Right renal pelvis (tissue), 4 donors: ENCODE data around the gene ACHE. TPM values are rescaled to one million over a fixed set of nuclear protein-coding genes. Genes with fewer than 3 reads are reported as not detected.

Source experiments
- DNase-seq, 4 donors: peaks; one replicate each; pipeline ENCODE4 v3.0.0-alpha.2; 2013; ENCODE audit warnings: low read depth in 4 of 4, low spot score in 3 of 4, missing footprints in 1 of 4
- polyA plus RNA-seq, 4 donors: library from polyadenylated mRNA; unstranded; fragments of 120-200 nt; gene quantifications; one replicate each; pipeline ENCODE4 v1.2.1, GENCODE V29; 2013; ENCODE audit not compliant: insufficient read length in 4 of 4

Gene ACHE
- polyA plus RNA-seq, 4 donors = 3.8 to 7.1 (median 4.7) TPM

DNA sequence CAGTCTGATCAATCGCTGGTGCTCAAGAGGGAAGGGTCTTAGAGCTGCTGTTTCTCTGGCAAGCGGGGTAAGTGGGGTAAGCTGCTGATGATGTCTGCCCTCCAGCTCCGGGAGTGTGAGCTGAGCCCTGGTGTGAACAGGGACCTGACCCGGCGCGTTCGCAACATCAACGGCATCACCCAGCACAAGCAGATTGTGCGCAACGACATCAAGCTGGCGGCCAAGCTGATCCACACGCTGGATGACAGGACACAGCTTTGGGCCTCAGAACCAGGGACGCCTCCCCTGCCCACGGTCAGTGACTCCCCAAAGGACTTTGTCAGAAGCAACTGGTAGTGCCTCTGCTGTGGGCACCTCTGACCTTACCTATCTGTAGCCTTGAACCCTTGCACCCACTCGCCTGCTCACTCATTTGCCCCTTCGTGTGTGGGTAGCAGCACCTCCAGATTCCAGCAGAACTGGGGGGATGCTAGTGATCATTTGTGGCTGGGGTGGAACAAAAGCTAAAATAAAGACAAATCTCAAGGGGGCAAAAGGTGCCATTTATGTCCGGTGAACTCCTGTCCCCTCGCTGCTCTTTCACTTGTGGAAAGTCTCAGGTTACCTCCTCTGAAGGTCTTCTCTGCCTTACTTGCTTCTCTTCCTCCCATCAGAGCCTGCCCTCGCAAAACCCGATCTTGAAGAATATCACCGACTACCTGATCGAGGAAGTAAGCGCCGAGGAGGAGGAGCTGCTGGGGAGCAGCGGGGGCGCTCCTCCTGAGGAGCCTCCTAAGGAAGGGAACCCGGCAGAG, 9.3 kb downstream of the ACHE start:
- no peak for DNase-seq

DNA sequence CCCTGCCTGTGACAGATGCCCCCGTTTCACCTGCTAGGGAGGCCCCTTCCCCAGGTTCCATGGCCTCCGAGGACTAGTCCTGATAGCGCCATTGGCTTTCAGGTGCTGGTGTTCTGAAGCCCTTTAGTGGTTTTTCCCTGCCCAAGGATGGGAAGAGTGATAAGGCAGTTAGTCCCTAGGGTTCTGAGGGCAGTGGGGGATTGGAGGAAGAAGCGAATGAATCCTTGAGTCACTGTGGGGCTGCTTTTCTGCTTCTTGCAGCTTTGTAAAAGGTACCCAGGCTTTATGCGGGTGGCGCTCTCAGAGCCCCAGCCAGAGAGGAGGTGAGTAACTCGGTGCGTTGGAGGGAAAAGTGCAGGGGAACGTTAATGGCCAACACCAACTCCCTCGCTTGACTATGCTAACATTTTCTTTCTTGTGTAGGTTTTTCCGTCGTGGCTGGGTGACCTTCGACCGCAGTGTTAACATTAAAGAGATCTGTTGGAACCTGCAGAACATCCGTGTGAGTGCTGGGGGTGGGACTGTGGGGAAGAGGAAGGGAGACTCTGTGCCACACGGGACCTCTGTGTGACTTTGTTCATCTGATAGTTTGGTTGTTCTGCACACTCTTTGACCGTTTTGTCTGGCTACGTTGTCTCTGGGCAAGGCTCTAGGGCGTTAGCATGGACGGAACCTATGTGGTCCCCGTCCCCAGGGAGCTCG, 10.1 kb downstream of the ACHE start:
- DNase-seq = no peak

DNA sequence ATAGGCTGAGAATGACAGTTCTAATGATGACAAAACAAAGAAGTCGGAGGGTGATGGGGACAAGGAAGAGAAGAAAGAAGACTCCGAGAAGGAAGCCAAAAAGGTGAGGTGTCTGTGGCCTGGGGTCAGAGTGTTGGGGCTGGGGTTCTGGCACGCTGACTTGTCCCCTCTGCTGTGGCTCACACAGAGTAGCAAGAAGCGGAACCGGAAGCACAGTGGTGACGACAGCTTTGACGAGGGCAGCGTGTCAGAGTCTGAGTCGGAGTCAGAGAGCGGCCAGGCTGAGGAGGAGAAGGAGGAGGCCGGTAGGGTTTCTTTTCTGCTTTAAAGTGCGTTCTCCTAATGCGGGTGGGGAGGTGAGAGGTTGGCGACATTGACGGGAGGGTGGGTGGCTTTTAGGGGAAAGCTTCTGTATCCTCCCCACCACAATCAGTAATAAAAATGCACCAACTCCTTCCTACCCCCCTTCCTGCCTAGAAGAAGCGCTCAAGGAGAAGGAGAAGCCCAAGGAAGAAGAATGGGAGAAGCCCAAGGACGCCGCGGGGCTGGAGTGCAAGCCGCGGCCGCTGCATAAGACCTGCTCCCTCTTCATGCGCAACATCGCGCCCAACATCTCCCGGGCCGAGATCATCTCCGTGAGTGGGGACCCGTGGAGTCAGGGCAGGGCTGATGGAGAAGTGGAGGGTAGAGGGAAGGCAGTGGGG, 10.8 kb downstream of the ACHE start:
- DNase-seq = no peak

DNA sequence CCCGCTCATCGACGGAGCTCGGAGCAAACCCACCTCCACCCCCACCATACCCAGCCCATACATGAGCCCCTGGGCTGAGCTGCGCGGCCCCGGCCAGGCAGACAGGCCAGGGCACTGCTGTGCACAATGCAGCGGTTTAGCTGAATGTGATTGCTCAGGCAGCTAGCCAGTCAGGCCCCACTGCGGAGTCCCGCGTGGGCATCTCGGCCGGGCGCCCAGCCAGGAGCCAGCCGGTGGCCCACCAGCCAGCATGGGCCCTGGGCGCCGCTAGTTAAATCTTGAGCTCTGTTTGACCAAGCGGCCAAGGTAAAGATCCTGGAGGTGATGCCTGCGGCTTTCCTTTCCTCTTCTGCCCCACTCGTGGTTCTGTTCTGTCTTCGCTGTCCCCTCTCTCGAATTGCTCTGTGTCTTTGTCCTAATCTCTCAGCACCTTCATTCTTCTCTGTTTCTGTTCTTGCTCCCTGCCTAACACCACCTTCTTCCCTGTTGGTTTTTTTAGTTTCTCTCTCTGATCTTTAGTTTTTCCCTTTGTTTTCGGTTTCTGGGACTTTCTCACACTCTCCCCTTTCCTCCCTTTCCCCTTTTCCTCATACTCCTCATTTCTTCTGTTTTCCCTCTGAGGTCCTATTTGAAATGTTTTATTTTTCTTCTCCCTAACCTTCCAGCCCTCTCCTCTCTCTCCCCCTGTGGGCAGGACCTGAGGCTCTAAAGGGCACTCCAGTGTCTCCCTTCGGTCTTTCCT, 12.7 kb downstream of the ACHE start:
- DNase-seq = no peak

DNA sequence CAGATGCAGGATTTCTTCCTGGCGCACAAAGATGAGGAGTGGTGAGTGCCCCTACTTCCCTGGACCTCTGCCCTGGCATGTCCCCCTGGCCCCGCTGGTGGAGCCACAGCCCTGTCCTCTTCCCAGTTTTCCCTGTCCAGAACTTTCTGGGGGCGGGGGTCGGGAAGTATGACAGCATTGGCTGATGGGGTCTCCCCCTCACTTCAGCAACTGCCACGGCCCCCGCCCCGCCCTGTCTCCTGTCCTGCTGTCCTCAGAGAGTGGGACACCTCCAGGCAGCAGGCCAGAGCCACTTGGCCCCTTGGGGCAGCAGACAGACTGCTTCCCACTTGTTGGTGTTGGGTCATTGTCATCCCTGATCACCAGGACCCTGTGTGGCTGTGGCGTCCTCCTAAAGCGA, 13.5 kb downstream of the ACHE start:
- DNase-seq = no peak

DNA sequence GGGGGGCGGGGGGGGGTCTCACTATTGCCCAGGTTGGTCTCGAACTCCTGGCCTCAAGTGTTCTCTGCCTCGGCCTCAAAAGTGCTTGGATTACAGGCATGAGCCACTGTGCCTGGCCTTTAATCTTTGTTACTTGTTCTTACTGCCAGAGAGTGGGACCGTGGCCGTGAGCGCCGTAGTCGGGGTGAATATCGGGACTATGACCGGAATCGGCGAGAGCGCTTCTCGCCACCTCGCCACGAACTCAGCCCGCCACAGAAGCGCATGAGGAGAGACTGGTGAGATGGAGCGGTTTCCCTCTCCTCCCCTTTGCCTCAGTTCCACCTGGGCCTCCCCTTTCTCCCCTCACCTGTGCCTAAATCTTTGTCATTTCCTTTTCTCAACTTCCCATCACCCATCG, 14.6 kb downstream of the ACHE start:
- DNase-seq = no peak

DNA sequence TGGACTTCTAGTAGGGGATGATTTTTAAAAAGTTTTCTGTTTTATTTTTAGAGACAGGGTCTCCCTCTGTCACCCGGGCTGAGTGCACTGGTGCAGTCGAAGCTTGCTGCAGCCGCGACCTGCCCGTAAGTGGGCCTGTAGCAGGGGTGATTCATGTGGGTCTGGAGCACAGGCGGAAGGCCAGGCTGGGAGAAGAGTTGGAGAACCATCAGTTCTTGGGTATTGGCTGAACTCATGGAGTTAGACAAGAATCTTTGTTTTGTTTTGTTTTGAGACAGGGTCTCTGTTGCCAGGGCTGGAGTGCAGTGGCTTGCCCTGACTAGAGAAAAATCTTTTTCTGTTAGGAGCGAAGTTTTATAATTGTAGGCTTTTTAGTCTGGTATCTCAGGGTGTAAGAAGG, 15.0 kb downstream of the ACHE start:
- DNase-seq = no peak

DNA sequence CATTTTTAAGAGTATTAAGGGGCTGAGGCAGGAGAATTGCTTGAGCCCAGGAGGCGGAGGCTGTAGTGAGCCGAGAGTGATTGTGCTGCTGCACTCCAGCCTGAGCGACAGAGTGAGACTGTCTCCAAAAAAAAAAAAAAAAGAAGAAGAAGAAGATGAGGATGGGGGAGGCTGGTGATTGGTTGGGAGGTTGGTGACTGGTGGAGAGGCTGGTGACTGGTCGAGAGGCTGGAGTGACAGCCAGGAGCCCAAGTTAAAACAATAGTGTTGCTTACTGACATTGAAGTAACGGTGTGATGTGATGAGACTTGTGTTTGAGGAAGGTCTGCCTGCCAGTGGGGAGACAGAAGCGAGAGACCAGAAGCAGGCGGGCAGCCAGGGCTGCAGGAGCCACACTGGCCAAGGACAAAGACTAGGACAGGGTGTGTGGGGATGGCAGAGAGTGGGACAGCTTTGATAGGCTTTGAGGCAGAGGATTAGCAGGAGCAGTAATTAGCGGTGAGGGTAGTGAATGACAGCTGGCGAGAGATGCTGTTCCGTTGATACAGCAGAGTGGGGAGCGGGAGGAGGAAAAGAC, 15.9 kb downstream of the ACHE start:
- no peak for DNase-seq

DNA sequence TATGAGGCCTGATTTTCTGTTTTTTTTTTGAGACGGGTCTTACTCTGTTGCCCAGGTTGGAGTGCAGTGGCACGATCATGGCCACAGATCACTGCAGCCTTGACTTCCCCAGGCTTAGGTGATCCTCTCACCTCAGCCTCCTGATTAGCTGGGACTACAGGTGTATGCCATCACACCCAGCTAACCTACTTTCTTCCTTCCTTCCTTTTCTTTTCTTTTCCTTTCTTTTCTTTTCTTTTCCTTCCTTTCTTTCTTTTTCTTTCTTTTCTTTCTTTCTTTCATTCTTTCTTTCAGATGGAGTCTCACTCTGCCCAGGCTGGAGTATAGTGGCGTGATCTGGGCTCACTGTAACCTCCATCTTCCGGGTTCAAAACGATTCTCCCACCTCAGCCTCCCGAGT, 17.0 kb downstream of the ACHE start:
- DNase-seq = no peak

DNA sequence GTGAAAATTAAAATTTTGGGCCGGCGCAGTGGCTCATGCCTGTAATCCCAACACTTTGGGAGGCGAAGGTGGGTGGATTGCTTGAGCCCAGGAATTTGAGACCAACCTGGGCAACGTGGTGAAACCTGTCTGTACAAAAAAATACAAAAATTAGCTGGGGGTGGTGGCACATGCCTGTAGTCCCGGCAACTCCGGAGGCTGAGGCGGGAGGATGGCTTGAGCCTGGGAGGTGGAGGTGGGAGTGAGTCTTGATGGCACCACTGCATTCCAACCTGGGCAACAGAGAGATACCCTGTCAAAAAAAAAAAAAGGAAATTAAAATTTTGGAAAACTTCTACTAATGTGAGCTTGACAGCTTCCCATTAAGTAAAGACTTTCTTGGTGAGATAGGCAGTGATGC, 17.7 kb downstream of the ACHE start:
- no peak for DNase-seq

DNA sequence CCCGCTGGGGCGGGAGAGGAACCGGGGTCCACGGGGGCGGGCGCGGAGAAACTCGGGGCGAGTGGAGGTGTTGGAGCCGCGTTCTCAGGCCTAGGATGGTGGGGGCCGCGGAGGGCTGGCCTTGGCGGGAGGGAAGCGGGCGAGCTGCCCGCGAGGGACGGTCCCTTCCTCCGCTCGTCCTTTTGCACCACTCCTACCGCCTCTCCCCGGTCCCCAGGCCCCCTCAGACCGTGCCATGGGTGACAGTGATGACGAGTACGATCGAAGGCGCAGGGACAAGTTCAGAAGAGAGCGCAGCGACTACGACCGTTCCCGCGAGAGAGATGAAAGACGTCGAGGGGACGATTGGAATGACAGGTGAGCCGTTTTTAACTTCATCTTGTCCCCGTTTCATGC, 20.3 kb downstream of the ACHE start:
- no peak for DNase-seq

DNA sequence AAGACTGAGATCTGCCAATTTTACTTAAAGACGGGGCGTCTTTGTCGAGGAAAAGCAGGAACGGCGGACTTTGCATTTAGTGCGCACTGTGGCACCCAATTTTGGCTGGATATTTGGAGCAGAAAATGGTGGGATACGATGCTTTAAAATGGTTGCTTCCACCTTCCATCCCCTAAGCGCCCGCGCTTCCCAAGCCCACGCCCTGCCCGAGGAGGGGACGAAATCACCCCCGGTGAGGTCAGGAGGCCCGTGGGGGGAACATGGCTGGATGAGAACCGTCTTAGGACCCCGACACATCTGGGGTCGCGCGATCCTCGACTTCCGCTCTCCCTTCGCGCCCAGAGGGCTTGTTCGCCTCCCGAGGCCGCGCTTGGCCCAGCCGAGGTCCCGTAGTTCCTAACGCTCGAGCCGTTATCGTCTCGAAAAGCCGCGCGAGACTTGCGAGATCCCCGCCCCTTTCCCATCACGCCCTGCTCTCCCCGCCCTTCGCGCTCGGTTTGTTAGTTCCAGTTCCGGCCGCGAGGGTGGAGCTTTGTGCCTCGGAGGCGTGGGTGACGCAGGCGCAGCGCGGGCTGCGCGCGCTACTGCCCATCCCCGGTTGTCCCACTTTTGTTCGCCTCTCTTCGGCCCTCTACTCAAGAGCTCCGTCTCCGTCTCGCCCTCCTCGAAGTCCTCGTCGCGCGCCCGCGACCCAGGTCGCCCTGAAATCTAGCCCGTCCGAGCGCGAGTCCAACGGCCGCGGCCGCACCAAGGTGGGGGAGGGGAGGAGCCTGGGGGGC, 20.9 kb downstream of the ACHE start, which contains the start of gene SRRT:
TSS of gene SRRT (plus strand) at position 527 of the 779 bp plus-strand sequence. CDS start 488 bp downstream, outside the sequence.
- peak; percentile 97 to 99 (median 98) for DNase-seq

DNA sequence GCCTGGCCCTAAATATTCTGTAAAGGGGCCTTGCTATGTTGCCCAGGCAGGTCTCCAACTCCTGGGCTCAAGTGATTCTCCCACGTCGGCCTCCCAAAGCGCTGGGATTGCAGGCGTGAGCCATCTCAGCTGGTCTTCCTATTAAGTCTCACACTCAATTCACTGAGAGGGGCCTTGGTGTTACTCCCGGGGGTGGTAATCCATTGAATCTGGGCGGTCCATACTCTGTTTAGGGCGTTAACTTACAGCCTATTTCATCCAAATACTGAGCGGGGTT, 21.4 kb downstream of the ACHE start:
- no peak for DNase-seq

DNA sequence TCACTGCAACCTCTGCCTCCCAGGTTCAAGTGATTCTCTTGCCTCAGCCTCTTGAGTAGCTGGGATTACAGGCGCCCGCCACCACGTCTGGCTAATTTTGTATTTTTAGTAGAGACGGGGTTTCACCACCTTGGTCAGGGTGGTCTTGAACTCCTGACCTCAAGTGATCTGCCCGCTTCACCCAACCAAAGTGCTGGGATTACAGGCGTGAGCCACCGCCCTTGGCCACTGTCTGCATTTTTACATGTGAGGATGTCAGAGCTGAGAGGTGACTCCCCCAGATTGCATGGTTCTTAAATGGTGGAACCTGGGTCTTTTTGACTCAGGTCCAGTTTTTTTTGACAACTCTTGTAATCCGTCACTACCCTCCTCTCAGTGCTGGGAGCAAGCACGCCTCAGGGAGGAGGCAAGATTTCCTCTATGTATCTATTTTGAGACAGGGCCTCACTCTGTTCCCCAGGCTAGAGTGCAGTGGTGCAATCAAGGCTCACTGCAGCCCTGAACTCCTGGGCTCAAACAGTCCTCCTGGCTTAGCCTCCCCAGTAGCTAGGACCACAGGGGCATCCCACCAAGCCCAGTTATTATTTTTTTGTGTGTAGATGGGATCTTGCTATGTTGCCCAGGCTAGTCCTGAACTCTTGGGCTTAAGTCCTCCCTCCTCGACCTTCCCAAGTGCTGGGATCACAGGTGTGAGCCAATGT, 21.9 kb downstream of the ACHE start:
- no peak for DNase-seq

DNA sequence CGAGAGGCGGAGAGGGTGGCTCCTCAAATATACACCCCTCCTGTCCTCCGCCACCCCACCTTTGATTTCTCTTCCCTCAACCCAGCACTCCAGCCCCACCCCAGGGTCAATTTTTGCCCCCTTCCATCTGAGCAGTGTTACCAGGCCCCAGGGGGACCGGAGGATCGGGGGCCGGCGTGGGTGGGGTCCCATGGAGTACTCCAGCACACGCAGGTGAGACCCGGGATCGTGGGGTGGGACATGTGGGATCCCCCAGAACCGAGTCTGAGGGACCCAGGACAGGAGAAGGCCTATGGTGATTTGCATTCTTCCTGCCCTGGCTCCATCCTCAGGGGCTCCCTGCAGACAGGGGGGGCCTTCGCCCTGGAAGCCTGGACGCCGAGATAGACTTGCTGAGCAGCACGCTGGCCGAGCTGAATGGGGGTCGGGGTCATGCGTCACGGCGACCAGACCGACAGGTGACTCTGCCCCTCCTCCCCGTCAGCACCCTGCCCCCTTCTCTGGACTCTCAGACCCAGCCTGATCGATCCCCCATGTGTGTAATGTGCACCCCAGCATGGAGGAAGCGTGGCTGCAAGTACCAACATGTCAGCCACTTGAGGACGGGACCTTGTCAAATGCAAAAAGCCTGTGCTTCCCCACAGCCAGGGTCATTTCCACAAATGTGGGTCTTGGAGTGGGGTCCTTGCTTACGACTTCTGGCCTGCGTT, 27.8 kb downstream of the ACHE start:
- DNase-seq = no peak

DNA sequence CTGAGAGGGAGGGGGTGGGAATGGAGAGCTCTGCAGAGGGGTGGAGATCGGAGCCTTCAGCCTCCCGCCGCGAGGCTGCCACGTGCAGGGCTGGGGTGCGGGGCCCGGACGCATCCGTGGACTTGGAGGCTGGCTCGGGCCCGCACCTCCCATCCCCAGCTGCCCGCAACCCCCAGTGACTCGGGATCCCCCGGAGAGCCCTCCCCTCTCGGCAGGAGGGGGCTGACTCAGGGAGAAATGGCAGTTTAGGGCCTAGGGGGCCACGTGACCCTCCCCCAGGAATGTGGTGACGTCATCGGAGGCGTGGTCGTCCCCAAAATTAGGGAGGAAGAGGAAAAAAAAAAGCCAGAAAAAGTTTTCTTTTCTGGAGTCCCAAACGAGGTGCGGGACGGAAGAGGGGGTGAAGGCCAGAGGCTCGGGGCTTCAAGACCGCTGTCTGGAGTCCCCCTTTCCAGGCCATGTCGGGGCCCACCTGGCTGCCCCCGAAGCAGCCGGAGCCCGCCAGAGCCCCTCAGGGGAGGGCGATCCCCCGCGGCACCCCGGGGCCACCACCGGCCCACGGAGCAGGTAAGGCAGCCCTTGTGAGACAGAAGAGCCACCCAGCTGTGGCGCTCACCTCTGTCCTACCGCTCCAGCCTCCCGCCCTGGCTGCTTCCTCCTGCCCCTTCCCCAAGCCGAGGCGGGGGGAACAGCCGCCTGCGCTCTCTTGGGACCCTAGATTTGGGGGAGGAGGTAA, 28.5 kb downstream of the ACHE start, which contains the start of gene TRIP6:
TSS of gene TRIP6 (plus strand) at position 348 of the 736 bp plus-strand sequence. CDS start at position 459, 111 bp downstream.
- peak; percentile 86 to 89 (median 86) for DNase-seq

DNA sequence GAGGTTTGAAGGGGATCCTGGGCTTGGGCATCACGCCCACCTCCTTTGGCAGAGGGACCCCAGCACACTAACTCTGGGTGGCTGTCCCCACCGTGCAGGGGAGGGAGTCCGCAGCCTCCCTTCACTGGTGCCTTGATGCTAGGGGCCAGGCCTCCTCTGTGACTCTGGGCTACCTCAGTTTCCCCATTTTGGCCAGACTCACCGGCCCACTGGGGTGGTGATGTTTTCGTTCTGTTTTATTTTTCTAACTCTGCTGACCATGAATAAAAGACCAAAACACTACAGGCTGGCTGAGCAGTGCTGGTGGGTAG, 29.0 kb downstream of the ACHE start:
- no peak for DNase-seq
